ENCODE measurements around the gene RNPEPL1. TPM values are rescaled to one million over a fixed set of nuclear protein-coding genes. Genes with fewer than 3 reads are reported as not detected.

RNPEPL1 gene
- total RNA-seq, 1 donor from 2014 or later: 29.2 TPM

DNA sequence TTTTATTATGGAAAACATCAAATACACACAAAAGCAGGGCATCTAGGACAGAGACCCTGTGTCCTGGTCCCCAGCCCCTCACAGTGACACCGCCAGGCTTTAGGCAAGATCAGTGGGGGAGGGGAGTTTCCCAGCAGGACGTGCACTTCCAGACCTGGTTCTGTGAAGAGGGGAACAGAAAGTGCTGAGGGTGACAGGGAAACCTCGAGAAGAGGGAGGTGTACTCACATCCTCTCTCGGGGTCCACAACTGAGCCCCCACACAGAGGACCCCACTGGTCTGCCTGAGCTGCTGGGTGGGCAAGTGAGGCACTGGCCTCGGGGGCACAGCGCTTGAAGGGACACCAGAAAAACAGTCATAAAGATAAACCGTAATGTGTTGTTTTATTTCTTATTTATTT, 52.6 kb downstream of the RNPEPL1 start:
- peaks cover 10% of the 10 kb centered on the region for H3K27me3 Mint-ChIP-seq (ENCODE audit: unreplicated experiment)
- H3K4me3 Mint-ChIP-seq (ENCODE audit: unreplicated experiment): no peak overlapping the region
- H3K27ac Mint-ChIP-seq (ENCODE audit: unreplicated experiment): no peak overlapping the region
- no peaks in the 10 kb centered on the region for H3K9me3 Mint-ChIP-seq (ENCODE audit: unreplicated experiment)
- H3K36me3 Mint-ChIP-seq (ENCODE audit: low read depth, unreplicated experiment): peaks cover 6% of the 10 kb centered on the region
- no peak for DNase-seq (ENCODE audit: low spot score)
- TF ChIP-seq, protein P1, sequence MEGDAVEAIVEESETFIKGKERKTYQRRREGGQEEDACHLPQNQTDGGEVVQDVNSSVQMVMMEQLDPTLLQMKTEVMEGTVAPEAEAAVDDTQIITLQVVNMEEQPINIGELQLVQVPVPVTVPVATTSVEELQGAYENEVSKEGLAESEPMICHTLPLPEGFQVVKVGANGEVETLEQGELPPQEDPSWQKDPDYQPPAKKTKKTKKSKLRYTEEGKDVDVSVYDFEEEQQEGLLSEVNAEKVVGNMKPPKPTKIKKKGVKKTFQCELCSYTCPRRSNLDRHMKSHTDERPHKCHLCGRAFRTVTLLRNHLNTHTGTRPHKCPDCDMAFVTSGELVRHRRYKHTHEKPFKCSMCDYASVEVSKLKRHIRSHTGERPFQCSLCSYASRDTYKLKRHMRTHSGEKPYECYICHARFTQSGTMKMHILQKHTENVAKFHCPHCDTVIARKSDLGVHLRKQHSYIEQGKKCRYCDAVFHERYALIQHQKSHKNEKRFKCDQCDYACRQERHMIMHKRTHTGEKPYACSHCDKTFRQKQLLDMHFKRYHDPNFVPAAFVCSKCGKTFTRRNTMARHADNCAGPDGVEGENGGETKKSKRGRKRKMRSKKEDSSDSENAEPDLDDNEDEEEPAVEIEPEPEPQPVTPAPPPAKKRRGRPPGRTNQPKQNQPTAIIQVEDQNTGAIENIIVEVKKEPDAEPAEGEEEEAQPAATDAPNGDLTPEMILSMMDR (IDR thresholded peaks at IDR 0.05; ENCODE audit: unreplicated experiment): no peak
- H3K4me1 Mint-ChIP-seq (ENCODE audit: unreplicated experiment): peaks cover 5% of the 10 kb centered on the region

DNA sequence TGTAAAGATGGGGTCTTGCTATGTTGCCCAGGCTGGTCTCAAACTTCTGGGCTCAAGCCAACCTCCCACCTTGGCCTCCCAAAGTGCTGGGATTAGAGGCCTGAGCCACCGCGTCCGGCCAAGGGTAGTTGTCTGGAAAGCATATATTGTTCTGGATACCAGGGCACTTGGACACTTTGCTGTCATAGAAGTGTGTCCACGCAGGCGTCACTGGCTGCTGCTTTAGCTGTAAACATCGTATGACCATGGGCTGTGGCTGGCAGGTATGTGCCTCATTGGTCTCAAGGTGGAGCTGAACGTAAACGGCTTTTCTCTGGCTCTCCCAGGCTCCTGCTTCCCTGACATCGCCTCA, 53.8 kb downstream of the RNPEPL1 start:
- Mint-ChIP-seq H3K9me3 (ENCODE audit: unreplicated experiment) (no peaks in the 10 kb centered on the region), H3K27me3 (ENCODE audit: unreplicated experiment) (peaks cover 10% of the 10 kb centered on the region), H3K4me1 (ENCODE audit: unreplicated experiment) (peaks cover 5% of the 10 kb centered on the region), H3K36me3 (ENCODE audit: low read depth, unreplicated experiment) (peaks cover 3% of the 10 kb centered on the region), H3K27ac (ENCODE audit: unreplicated experiment) (no peak overlapping the region), H3K4me3 (ENCODE audit: unreplicated experiment) (no peak overlapping the region)
- TF ChIP-seq, protein P1 (IDR thresholded peaks at IDR 0.05; ENCODE audit: unreplicated experiment): no peak
- DNase-seq (ENCODE audit: low spot score): no peak

DNA sequence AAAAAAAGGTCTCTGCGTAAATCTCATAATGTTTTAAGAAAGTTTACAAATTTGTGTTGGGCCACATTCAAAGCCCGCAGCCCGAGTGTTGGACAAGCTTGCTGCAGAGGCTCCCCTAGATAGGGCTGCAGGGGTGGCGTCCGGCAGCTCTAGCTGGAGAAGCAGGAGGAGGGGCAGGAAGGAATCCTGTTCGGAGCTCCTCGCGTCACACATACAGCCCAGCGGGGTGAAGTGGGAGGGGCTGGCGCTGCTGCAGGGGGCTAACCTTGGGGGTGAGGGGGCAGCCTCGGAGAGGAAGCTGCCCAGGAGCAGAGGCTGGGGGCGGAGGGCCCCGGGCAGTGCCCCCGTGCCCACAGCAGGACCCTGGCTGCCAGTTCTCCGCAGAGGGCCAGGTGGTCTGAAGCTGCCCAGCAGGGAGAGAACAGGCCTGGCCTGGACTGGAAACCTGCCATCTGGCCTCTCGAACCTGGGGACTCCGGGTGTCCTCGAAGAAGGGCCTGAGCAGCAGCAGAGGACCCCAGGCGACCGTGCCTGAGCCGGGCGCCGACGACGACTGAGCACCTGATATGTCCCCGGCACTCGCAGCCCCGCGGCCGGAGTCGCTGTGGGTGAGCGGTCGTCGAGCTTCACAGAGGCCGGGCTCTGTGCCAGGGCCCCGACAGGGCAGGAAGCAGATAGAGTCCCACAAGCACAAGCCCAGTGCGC, 54.4 kb downstream of the RNPEPL1 start:
- Mint-ChIP-seq H3K27me3 (ENCODE audit: unreplicated experiment) (peaks cover 10% of the 10 kb centered on the region), H3K27ac (ENCODE audit: unreplicated experiment) (no peak overlapping the region), H3K9me3 (ENCODE audit: unreplicated experiment) (no peaks in the 10 kb centered on the region), H3K4me3 (ENCODE audit: unreplicated experiment) (no peak overlapping the region), H3K4me1 (ENCODE audit: unreplicated experiment) (peaks cover 5% of the 10 kb centered on the region), H3K36me3 (ENCODE audit: low read depth, unreplicated experiment) (peaks cover 3% of the 10 kb centered on the region)
- DNase-seq (ENCODE audit: low spot score): no peak
- TF ChIP-seq, protein P1 (IDR thresholded peaks at IDR 0.05; ENCODE audit: unreplicated experiment): no peak

DNA sequence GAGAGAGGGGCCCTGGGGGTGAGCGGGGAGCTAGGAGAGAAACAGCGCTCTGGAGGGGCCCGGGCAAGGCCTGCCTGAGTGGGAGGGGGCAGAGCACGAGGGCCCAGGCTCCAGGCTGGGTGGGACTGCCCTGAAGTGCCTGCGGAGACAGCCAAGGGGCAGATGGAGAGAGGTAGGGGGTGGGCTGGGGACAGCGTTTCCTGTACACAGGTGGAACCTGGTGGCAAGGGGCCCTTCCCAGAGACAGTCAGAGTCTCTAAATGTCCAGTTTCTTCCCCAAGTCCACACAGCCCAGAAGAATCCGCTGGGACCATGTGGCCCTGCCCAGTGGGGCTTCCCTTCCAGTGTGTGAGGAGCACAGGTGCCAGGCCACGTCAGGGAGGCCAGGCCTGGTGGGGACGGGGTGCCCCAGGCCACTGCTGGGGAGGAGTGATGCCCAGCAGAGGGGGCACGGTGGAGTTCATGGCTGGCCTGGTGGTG, 55.3 kb downstream of the RNPEPL1 start:
- TF ChIP-seq, protein P1 (IDR thresholded peaks at IDR 0.05; ENCODE audit: unreplicated experiment): no peak
- Mint-ChIP-seq H3K27ac (ENCODE audit: unreplicated experiment) (no peak overlapping the region), H3K27me3 (ENCODE audit: unreplicated experiment) (peaks cover 10% of the 10 kb centered on the region), H3K4me3 (ENCODE audit: unreplicated experiment) (no peak overlapping the region), H3K4me1 (ENCODE audit: unreplicated experiment) (peaks cover 5% of the 10 kb centered on the region), H3K9me3 (ENCODE audit: unreplicated experiment) (no peaks in the 10 kb centered on the region), H3K36me3 (ENCODE audit: low read depth, unreplicated experiment) (peaks cover 3% of the 10 kb centered on the region)
- DNase-seq (ENCODE audit: low spot score): no peak

Data from endothelial cell (in vitro differentiated cells).